Left colon (tissue), 2 donors: ENCODE data around the gene MAN1A1. TPM values are rescaled to one million over a fixed set of nuclear protein-coding genes. Genes with fewer than 3 reads are reported as not detected.

ENCODE experiments used
- ATAC-seq: fragments of 200-7000 bp; cut with Tn5 transposase; one replicate; pipeline ENCODE4 v1.9.1; 2020; ENCODE audit warnings: mild to moderate bottlenecking, moderate library complexity
- DNase-seq, 2 donors: peaks; one replicate each; pipeline ENCODE4 v3.0.0-alpha.2; 2020
- intact Hi-C, 2 donors: fragments of 100-400 bp; cut with DNase I in 1 of 2; cut with micrococcal nuclease in 1 of 2; formaldehyde crosslinking; loops; one replicate each; pipeline versions ENCODE4 v1.11.2 to v1.14.0; 2022; cut with DNase I, micrococcal nuclease
- total RNA-seq, 2 donors: library from RNA; stranded (reverse); fragmentation: NEBNext Ultra II Directional; extraction: Animal tissue kit (Norgen Biotek cat#: 25700); gene quantifications; one replicate each; pipeline ENCODE4 v1.2.1, GENCODE V29; 2021
- donor health status: DM: no; HTN: no; CAD: no.
- donor health status: DM: yes; HTN: yes; CAD: no.

MAN1A1 gene
- total RNA-seq, 2 donors from 2014 or later, result 68.6 to 94.3 TPM

DNA sequence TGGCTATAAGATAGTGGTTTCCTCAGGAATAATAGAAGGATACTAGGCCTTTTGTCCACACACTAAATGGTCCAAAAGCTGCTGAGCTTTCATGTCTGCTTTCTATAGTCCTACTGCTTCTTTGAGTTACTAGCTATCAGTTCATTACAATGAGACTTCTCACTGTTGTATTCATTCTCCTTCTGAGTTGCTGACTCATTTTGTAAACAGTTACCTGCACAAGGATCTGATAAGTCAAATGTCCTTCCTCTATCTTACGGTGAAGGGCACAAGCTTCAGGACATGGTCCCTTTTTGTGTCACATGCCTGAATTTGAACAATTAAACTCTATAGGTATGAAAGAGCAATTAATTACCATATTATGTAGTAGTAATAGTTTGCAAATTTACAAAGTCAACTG lies 90.5 kb downstream of the MAN1A1 start:
- peak; percentile 90 for ATAC-seq
- no peak for DNase-seq
- intact Hi-C loops, result no loop called here

GRCh38 chr6:119257726-119258125 lies 91.8 kb downstream of the MAN1A1 start:
- intact Hi-C loops, result no loop called here
- no peak for DNase-seq

GRCh38 chr6:119256978-119257462 lies 92.5 kb downstream of the MAN1A1 start:
- DNase-seq, result no peak
- intact Hi-C loops, result no loop called here
- ATAC-seq, result peak; percentile 27

More at GRCh38 chr6:119257726-119258125, 91.8 kb downstream of the MAN1A1 start:
- ATAC-seq, result no peak

GRCh38 chr6:119256392-119256791 lies 93.2 kb downstream of the MAN1A1 start:
- DNase-seq, result no peak
- intact Hi-C loops, result no loop called here
- no peak for ATAC-seq

- ATAC-seq (no peak), DNase-seq (no peak)
- intact Hi-C loops, result no loop called here
Observed at GRCh38 chr6:119255492-119255891, 94.1 kb downstream of the MAN1A1 start.

GRCh38 chr6:119250036-119250435 lies 99.5 kb downstream of the MAN1A1 start:
- no peak for DNase-seq
- no peak for ATAC-seq
- intact Hi-C loops, result no loop called here

- intact Hi-C loops, result no loop called here
- no peak for DNase-seq
- no peak for ATAC-seq
Observed at GRCh38 chr6:119249319-119249718, 100.2 kb downstream of the MAN1A1 start.

DNA sequence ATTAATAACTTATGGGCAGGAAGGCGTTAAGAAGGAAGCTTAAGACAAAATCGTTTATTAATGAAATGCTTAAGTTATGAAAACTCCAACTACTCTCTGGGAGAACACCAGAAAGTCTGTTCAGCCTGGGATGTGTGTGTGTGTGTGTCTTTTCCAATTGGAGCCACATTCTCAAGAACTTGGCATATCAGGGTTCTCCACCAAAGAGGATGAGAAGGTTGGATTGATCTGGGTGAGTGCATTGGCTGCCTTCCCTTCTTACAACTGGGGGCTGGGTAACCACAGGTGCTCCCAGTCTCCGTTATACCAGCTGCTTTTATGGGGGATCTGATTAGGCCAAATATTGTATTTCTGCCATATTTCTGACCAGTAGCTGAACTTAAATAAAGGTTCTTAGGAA lies 102.1 kb downstream of the MAN1A1 start:
- no peak for ATAC-seq
- DNase-seq, result no peak
- intact Hi-C loops, result no loop called here

DNA sequence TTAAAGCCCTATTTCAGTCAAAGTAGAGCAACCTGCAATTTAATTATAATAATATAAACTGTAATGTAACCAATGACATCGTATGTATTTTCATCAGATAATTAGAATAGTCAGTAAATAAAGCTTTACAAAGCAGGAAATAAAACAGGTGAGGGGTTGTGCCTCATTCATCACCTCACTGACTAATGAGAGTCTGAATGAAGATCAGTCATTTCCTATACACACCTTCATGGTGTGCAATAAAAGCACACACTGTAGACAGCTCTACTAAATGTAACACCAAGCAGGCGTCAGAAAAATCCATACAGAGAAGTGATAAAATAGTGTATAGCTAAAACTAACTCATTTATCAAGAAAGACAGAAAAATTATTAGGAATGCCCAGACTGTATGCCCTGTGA lies 105.9 kb downstream of the MAN1A1 start:
- intact Hi-C loops, result no loop called here
- ATAC-seq, result no peak
- DNase-seq, result no peak

DNA sequence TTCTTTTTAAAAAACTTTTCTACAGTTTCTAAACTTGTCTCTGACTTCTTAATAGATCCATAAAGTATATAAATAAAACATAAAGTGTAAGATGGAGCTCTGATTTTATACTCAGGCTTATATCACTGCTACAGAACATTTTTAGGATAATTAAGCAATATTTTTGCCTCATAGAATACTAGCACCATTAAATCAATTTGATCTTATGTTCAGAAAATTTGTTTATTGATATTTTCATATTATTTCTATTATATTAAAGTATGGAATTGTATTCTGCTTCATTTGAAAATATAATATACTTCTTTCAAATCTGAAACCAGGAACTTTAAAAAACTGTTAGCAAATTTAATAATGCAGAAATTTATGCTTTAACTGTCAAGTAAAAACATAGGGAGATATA lies 106.5 kb downstream of the MAN1A1 start:
- ATAC-seq, result no peak
- DNase-seq, result no peak
- intact Hi-C loops, result no loop called here

DNA sequence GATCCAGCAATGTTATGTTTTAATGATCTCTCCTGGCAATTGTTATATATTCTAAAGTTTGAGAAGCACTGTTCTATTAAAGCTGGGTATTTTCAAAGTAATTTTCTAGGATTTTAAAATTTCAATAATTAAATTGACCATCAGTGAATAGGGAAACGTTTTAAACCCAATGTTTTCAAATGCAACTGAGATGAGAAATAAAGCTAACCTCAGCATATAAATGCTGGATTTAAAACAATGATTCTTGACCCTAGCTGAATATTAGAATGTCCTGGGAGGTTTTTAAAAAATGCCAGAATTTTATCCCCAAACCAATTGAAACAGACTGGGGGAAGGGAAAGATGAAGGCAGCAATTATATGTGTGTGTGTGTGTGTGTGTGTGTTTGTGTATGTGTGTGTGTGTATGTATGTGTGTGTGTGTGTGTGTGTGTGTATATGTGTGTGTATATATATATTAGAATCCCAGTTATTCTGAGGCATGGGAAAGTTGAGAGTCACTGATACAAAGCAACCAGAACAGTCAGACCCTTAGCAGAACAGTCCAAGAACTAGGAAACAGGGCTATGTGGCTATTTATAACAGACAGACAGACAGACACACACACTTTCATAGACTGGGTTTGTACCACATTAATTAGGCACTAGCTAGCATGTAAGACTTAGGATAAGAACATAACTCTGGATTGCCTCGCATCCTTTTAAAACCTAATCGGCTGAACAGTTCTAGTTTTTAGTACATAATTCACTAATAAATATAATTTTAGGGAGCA lies 107.8 kb downstream of the MAN1A1 start:
- intact Hi-C loops, result no loop called here
- ATAC-seq (no peak), DNase-seq (no peak)

DNA sequence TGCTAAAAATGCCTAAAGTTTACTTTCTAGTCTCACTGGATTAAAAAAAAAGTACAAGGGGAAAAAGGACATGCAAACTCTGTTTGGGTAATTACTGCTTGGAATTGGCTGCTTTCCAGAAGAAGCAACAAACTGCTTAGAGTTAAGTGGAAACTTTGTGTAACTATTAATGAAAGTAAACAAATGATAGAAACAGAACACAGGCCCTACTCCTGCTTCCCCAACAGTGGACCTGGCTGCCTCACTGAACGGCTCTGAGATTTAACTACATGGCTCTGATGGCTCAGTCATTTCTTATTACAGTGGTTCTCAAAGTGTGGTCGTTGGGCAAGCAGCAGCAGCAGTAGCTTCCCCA lies 108.5 kb downstream of the MAN1A1 start:
- no peak for DNase-seq

GRCh38 chr6:119240257-119241110 lies 109.1 kb downstream of the MAN1A1 start:
- ATAC-seq (no peak), DNase-seq (no peak)
- intact Hi-C loops, result no loop called here

More for the DNA sequence above, 108.5 kb downstream of the MAN1A1 start:
- peak; percentile 25 for ATAC-seq
- intact Hi-C loops, result no loop called here

- peak; percentile 39 for ATAC-seq
- intact Hi-C loops, result no loop called here
- DNase-seq, result no peak
Observed at GRCh38 chr6:119237177-119237715, 112.3 kb downstream of the MAN1A1 start.

GRCh38 chr6:119234941-119235340 lies 114.6 kb downstream of the MAN1A1 start:
- ATAC-seq, result no peak
- no peak for DNase-seq
- intact Hi-C loops, result no loop called here

- DNase-seq (no peak), ATAC-seq (no peak)
- intact Hi-C loops, result no loop called here
Observed at GRCh38 chr6:119234457-119234856, 115.1 kb downstream of the MAN1A1 start.

DNA sequence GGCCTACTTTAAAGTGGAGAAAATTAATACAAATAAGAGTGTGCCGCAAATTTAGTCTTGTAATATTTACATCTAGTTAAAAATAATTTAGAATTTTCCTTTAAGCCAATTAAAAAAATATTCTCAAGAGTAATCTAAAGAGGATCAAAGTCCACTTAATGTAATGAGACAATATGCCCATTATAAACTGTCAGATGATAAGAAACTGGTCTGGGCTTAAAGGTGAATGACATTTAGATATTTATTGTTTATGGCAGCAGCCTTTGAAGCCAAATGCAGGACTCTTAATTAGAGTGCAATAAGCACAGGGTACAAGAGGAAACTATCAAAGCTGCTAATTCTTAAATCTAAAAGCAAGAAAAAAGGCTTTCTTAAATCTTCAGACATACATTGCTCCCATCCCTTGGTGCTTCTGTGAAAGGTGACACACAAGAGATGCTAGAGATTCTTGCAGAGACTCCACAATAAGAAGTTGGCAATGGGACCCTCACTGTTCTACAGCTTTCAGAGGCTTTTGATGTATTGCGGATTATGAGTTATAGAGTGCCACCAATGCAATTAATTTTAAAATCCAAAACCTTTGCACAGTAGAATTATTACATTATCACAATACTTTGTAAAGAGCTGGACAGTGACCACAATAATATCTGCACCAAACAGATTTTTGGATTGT lies 116.1 kb downstream of the MAN1A1 start:
- DNase-seq (no peak), ATAC-seq (peak; percentile 63)
- intact Hi-C loops, result no loop called here

DNA sequence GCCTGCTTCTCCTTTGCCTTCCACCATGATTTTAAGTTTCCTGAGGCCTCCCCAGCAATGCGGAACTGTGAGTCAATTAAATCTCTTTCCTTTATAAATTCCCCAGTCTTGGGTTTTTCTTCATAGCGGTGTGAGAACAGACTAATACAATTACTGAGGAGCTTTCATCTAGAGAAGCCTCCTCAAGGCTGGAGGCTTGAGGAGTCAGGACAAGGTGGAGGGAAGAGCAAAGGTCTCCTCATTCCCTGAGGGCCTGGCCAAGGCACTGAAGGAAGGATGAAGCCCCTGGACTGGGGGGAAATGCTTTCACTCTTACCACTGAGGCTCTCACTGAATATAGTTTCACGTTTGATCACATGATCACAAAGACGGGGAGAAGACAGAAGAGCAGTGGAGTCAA lies 118.2 kb downstream of the MAN1A1 start:
- no peak for ATAC-seq
- intact Hi-C loops, result no loop called here

GRCh38 chr6:119230160-119230559 lies 119.4 kb downstream of the MAN1A1 start:
- DNase-seq (no peak), ATAC-seq (no peak)
- intact Hi-C loops, result no loop called here

More for the DNA sequence above, 118.2 kb downstream of the MAN1A1 start:
- DNase-seq, result no peak
